GM18870 (cell line): ENCODE results near the gene CCR1.
"Not testable (repeated sequence)": the region's sequence is repeated elsewhere in the genome, so short reads cannot be mapped to it uniquely, and the experiment has no call there.

Experiments used
- ATAC-seq: cut with Tn5 transposase; IDR thresholded peaks from one replicate; pipeline ENCODE4 v1.9.1; 2021; ENCODE audit warnings: moderate library complexity; ENCODE audit not compliant: unreplicated experiment

Gene CCR1

GRCh38 chr3:46184469-46184868, 23.6 kb downstream of the CCR1 start:
- no peak for ATAC-seq

- no peak for ATAC-seq
Measured at GRCh38 chr3:46183330-46183729, 24.8 kb downstream of the CCR1 start.

GRCh38 chr3:46168583-46169345, 39.3 kb downstream of the CCR1 start:
- ATAC-seq = no peak

GRCh38 chr3:46163556-46164041, 44.5 kb downstream of the CCR1 start:
- ATAC-seq = no peak

- no peak for ATAC-seq
Measured at GRCh38 chr3:46162975-46163555, 45.0 kb downstream of the CCR1 start.

GRCh38 chr3:46157685-46158084, 50.4 kb downstream of the CCR1 start:
- ATAC-seq = not testable (repeated sequence)

- ATAC-seq = no peak
Measured at GRCh38 chr3:46154311-46154710, 53.8 kb downstream of the CCR1 start.
